ENCODE data around the gene TSFM.

- TF ChIP-seq EZH2phosphoT487 (IDR thresholded peaks at IDR 0.05; ENCODE audit: low read depth) (no peak), CTCF (IDR thresholded peaks at IDR 0.05; ENCODE audit: low read depth, low read length) (no peak)
These were observed 41.8 kb upstream of the TSFM start for GRCh38 chr12:57740656-57741412.

Data from OCI-LY3 (cell line).